Right ventricle myocardium inferior (tissue), 1 donor: ENCODE data around the gene USP36. TPM values are rescaled to one million over a fixed set of nuclear protein-coding genes. Genes with fewer than 3 reads are reported as not detected.

Experiments used
- ATAC-seq: fragments of 200-7000 bp; cut with Tn5 transposase; one replicate; pipeline ENCODE4 v1.9.1; 2020; ENCODE audit warnings: mild to moderate bottlenecking, moderate library complexity
- DNase-seq: peaks from one replicate; pipeline ENCODE4 v3.0.0; 2021; ENCODE audit errors: missing footprints
- intact Hi-C: fragments of 100-400 bp; cut with DNase I; formaldehyde crosslinking; loops from one replicate; pipeline ENCODE4 v1.11.0; 2022
- total RNA-seq: library from RNA; stranded (reverse); fragmentation: NEBNext Ultra II Directional; extraction: Animal tissue kit (Norgen Biotek cat#: 25700); gene quantifications from one replicate; pipeline ENCODE4 v1.2.1, GENCODE V29; 2021
- donor health status: DM: no; HTN: yes; CAD: no; lungs with severe emphysema.

USP36 gene
- total RNA-seq, 1 donor from 2014 or later, result 18.4 TPM

DNA sequence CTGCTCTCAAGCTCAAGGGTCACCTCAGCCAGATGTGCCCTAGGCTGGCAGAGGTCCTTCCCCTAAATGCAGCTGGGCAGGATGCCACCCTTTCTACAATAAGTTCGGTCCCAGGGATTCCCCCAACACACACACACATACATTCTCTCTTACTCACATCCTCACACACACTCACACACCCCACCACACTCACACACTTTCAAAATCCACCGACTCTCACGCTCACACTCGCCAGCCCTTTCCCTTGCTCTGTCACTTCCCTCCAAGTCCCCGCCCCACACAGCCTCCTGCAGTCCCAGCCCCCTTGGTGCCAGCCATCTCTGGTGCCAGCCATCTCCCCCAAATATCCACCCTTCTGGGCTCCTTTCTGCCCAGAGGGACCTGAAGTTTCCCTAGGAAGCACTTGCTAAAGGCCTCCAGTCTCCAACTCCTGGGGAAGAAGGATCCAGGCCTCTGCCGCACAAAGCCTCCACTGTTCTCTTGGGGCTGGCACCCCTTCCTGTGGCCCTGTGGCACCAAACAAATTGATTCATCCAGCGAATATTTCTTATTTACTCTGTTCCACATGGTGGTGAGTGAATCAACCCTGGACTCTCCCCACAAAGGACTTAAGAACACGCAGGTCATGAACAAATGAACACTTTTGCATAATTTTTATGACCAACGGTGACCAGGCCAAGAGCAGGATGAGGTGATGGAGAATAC is 3.8 kb upstream of the USP36 start:
- intact Hi-C loops, result loop anchor here (5.0 kb wide), 1 partner anchor 107 kb away; no protein-coding TSS in a partner anchor
- ATAC-seq, result no peak
- DNase-seq, result no peak

DNA sequence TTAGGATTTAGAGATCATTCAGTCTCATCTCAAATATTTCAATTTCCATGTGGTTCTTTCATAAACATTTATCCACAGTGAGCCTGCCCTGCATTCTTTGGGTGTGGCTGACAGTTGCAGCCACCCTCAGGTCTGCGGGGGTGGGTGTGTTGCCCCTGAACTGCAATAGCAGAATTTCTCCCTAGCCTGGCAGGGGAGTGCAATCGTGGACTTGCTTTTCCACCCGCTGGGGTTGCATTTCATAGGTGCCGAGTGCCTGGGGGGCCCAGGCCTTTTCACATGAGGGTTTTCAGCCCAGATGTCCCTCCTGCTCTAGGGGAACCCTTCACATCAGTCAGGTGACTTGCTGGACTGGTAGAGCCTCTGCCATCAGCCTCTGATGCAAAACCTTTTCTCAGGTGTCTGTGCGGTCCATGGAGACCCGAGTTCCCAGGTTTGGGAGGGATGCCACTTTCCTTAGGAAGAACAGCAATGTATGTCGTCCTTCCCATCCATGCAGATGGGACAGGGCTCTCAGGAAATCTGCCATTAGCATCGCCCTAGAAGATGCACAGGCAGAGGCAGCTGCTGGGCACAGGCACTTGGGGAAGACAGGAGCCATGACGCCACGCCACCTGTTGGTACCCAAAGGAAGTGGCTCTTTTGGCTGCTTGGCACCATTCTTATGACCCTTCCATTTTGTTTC is 2.4 kb upstream of the USP36 start:
- ATAC-seq (no peak), DNase-seq (no peak)
- intact Hi-C loops, result loop anchor here (5.0 kb wide), 1 partner anchor 106 kb away; no protein-coding TSS in a partner anchor

DNA sequence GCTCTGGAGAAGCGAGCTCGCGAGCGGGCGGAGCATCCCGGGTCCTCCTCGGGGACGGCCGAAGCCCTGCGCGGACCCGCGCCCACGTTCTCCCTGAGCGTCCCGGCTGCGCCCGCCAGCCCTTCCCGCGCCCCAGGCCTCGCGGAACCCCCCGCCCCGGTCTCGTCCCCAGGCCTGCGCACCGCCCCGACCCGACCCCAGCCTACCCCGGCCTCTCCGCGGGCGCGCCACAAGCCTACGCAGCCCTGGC is 159 bp downstream of the USP36 start:
- intact Hi-C loops, result loop anchor here (5.0 kb wide), 1 partner anchor 103 kb away; no protein-coding TSS in a partner anchor
- no peak for DNase-seq
- ATAC-seq, result no peak

DNA sequence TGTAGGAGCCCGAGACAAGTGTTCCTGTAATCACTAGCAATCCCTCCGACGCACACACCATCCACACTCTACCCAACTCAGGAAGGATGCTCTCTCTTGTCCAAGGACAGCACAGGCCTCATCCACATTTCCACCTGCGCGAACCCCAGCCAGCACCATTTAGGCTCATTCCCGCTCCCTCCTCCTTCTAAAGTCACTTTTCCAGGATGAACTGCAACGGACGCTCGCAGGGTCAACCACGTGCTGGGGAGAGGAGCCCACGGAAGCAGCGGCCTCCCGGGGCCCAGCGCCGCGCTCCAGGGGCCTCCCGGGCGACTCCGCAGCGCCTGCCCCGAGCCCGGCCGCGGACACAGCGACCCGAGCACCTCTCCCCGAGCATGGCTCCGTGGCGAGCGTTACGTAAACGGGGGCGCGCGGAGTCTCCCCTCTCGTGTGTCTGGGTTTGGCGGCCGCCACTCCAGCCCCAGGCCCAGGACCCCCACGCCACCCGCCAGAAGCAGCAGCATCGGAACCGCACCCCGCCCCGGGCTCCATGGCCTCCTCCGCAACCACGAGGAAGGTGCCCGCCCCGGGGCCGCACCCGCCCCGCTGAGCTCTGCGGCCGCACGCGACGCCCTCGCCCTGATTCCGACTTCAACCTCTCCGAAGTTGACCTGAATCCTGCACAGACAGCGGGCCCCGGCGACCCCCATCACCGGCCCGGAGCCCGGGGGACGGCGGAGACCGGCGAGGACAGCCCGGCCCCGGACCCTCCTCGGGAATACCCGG is 668 bp downstream of the USP36 start:
- peak; percentile 14 for ATAC-seq
- no peak for DNase-seq
- intact Hi-C loops, result loop anchor here (5.0 kb wide), 2 partner anchors 103 to 123 kb away; no protein-coding TSS in a partner anchor

DNA sequence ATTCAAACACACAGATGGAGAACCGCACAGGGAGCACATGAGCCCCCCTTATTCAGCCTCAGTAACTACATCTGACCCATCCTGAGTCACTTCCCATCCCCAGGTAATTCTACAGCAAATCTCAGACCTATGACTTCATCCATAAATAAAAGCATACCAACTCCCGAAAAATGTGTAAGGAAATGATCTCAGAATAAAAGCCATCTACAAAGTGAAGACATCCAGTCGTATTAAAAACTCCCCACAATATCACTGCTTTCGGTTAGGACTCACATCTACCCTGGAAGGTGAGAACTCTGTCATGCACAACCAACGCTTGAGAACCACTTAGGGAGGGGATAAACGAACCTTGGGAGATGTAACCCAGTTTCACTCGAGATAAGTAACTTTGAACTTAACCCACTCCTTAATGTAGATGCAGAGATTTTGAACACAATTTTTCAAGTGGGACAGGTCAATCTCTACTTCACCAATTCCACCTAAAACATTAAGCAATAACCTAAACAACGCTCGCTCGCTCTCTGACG is 1.3 kb downstream of the USP36 start:
- ATAC-seq, result no peak
- no peak for DNase-seq
- intact Hi-C loops, result loop anchor here (5.0 kb wide), 1 partner anchor 122 kb away; no protein-coding TSS in a partner anchor

DNA sequence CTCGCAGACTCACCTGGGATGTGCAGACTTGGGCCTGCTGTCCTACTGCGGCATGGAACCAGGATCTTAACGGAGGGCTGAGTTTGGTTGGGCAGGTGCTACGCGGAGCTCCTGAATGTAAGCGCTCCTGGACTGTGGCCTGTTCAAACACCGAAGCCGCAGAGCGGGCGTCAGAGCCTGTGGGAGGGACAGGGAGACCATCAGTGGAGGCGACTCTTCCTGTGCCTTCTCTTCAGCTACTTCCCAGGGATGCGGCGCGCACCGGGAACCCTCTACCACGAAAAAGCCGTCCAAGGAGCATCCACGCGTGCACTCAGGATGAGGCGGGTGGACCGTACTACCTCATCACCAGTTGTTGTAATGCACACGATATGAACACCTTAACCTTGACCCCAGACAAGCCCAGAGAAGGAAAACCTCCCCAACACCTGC is 2.0 kb downstream of the USP36 start:
- intact Hi-C loops, result loop anchor here (5.0 kb wide), 1 partner anchor 121 kb away; no protein-coding TSS in a partner anchor
- no peak for ATAC-seq
- no peak for DNase-seq

DNA sequence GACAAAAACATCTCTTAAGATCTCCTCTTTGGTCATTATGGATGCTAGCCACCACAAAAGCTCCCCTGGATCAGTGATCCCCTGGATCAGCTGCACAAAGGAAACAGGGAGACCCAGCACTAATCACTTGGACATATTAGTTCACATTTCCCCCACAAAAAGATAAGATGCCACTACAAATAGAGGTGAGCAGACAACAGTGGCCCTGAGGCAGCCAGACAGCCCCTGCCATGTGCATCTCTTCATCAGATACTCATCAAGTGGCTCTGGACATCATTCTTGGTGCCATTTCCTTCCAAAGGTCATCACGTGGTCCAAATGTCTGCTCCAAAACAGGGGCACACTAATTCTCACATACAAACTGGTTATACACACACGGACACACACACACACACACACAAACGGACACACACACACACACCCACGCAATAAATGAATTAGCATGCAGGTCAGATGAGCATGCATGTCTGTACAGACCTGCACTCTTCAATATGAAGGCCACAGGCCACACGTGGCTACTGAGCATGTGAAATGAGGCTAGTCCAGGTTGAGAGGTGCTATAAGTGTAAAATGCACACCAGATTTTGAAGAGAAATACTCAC is 4.1 kb downstream of the USP36 start:
- intact Hi-C loops, result loop anchor here (5.0 kb wide), 1 partner anchor 119 kb away; no protein-coding TSS in a partner anchor
- no peak for ATAC-seq
- DNase-seq, result no peak

DNA sequence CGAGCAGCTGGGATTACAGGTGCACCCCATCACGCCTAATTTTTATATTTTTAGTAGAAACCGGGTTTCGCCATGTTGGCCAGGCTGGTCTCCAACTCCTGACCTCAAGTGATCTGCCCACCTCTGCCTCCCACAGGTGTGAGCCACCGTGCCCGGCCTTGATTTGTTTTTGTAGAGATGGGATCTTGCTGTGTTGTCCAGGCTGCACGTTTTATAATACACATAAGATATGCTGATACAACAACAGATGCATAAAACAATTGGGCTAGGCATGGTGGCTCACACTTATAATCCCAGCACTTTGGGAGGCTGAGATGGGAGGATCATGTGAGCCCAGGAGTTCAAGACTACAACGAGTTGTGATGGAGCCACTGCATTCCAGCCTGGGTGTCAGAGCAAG is 6.0 kb downstream of the USP36 start:
- intact Hi-C loops, result no loop called here
- ATAC-seq (no peak), DNase-seq (no peak)

DNA sequence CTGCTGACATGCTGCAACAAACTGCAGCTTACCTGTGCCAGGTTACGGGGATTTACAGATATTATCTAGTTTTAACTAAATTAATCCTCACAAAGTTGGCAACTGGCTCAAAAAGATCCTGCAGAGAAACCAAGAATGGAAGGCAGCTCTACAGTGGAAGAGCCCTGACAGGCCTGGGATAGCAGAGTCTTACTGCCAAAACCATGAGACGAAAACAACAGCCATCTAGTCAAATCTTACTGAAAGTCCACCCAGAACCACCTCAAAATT is 8.1 kb downstream of the USP36 start:
- intact Hi-C loops, result loop anchor here (2.0 kb wide), 1 partner anchor 18 kb away; no protein-coding TSS in a partner anchor
- DNase-seq, result no peak
- ATAC-seq, result no peak

DNA sequence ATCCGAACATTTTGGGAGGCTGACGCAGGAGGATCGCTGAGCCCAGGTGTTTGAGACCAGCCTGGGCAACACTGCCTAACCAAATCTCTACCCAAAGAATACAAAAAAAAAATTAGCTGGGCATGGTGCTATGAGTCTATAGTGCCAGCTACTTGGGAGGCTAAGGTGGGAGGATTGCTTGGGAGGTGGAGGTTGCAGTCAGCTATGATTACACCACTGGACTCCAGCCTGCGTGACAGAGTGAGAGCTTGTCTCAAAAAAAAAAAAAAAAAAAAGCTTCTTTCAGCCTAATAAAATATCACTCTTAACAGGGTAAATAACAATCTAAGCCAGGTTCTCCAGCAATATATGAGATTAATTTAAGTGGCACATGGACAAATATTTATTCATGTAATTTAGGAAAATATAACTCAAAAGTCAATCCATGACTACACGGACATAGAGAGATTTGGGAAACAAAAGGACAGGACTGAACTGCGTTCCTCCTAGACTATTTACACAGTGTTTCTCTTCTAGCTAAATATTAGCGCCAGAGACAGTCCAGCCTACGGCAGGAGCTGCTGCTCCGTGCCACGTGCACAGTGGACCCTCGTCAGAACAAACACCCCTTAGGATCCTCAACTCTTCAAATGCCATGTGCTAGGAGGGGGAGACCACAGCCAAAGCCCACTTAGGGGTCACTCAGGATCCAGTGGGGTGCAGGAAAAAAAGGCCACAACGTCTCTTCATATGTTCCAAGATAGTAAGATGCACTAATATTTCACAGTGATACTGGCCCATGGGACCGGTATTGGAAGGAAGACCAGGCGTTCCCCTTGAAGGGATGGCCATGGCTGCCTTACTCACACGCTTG is 8.7 kb downstream of the USP36 start:
- intact Hi-C loops, result loop anchor here (2.0 kb wide), 1 partner anchor 17 kb away; no protein-coding TSS in a partner anchor
- no peak for DNase-seq

DNA sequence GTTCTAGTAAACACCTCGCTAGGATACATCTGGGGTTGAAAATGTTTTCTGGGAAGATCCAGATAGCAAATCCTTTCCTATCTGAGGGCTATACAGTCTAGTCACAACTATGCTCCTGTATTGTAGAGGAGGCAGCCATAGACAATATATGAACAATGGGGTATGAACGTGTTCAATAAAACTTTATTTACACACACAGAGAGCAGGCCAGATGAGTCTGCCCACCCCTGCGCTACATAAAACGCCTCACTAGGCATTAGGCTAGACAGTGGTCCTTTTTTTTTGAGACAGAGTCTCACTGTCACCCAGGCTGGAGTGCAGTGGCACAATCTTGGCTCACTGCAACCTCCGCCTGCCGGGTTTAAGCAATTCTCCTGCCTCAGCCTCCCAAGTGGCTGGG is 11.1 kb downstream of the USP36 start:
- DNase-seq (no peak), ATAC-seq (no peak)
- intact Hi-C loops, result no loop called here

More for the DNA sequence above, 8.7 kb downstream of the USP36 start:
- no peak for ATAC-seq

DNA sequence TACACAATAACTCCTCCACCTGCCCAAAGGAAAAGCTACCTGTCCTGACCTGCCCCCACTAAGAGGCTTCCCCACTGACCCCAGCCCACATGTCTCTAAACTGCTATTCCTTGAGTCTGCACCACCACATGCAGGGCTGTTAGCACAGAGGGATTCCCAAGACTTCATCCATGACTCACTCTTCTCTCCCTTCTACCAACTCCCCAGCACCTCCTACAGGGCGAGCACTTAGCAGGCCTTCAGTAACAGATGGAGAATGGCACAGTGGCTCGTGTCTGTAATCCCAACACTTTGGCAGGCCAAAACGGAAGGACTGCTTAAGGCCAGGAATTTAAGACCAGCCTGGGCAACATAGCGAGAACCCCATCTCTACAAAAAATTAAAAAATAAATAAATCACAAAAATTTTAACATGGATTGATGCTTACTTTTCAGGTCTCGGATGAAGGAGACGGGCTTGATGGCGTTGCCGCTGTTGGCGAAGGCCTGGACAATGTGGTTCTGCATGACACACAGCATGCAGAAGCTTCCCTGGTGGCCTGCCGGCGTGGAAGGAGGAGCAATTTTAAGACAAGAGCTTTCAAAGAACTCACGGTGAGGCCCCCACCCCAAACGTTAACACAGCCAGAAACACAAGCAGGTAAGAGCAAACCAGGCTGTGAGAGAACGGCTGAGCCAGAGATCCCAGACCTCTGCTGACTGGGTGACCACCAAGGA is 12.0 kb downstream of the USP36 start:
- ATAC-seq (no peak), DNase-seq (no peak)
- intact Hi-C loops, result no loop called here

DNA sequence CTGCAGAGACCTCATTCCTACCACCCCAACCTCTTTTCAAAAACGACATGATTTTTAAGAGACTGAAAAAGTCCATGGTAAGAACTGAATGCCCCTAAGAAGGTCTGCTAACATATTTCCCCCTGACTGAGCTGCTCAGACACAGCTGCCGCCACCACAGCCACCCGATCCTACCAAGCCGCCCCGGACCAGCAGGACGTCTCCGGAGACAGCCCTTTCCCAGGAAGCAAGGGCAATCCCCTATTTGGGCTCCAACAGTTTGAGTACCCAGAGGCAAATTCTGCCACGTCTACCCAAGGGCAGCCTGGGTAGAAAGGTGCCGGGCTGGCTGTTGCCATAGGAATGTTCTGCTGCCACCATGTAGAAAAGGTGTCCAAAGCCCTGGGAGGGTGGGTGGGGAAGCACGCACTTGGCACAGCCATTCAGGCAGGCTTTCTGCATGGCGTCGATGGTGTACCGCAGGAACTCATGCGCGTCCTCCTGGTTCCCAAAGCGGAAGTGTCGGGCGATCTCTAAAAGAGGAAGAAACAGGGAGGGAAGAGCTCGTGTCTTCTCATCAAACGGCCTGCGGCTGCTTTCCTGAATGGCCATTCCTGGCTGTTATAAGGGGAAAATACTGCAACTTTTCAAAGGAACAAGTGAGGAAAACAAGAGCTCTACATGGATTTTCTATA is 13.6 kb downstream of the USP36 start:
- intact Hi-C loops, result no loop called here
- no peak for ATAC-seq
- peak; percentile 74 for DNase-seq

DNA sequence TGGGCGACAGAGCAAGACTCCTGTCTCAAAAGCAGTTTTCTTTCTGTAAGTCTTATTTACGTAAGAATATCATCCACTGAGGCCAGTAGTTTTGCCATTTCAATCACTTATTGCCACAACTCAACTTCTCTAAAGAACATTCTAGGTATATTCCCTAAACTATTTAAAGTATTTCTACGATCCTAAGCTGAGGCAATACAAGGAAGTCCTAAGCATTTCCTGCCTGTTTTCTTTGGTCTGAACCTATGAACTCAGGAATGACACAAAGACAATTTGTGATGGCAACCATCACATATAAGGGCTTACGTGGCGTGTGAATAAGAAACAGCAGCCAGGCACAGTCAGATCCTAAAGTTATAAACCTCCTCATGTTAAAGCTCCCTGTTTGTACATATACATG is 14.2 kb downstream of the USP36 start:
- DNase-seq (no peak), ATAC-seq (no peak)
- intact Hi-C loops, result no loop called here

DNA sequence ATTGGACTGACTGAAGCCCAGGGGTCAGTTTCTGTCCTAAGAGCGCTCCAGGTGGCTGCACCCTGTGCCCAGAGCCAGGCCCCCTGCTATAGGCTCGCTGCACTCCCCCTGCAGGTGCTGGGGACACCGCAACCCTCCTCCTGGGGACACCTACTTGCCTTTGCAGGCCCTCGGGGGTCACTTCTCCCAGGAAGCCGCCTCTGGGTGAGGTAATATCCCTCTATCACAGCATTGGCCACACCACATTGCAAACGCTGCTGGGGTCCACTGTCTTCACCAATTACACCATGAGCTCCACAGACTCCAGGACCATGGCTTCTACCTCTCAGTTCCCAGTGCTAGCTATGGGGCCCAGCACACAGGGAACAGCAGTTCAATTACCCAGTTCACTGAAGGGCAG is 14.9 kb downstream of the USP36 start:
- no peak for DNase-seq
- ATAC-seq, result no peak
- intact Hi-C loops, result no loop called here

DNA sequence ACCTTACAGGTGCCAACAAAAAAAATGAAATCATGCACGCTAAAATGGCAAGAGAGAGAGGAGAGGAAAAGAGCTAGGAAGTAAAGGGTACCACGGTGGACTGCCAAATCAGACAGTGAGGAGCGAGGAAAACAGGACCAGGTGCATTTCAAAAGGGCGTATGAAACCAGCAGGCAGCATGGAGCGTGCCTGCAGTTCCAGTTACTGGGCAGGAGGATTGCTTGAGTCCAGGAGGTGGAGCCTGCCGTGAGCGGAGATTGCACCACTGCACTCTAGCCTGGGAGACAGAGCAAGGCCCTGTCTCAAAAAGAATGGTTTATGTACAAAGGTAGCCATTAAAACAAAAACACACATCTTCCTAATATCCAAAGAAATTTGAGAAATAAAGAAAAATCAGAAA is 16.4 kb downstream of the USP36 start:
- intact Hi-C loops, result no loop called here
- ATAC-seq, result no peak
- no peak for DNase-seq
